Aortic smooth muscle cell (primary cell): ENCODE measurements around the gene CYP4F22. TPM values are rescaled to one million over a fixed set of nuclear protein-coding genes. Genes with fewer than 3 reads are reported as not detected.

ENCODE experiments used
- total RNA-seq: library from RNA; depleted of rRNA; stranded (reverse); fragments of >200 nt; gene quantifications from 2 replicates; pipeline ENCODE4 v1.2.3, GENCODE V29; 2014

CYP4F22 gene
- not detected in 2 replicates for total RNA-seq

GRCh38 chr19:15508035-15508710 is at the start of gene CYP4F22:
Gene CYP4F22, plus strand, starts transcription at chr19:15508525. Its CDS starts 16,812 bp downstream, at chr19:15525337.

GRCh38 chr19:15464394-15465385 is 43.6 kb upstream of the CYP4F22 start, which contains the start of gene RASAL3:
Gene RASAL3, minus strand, starts transcription at chr19:15464544. Its CDS starts 186 bp downstream, at chr19:15464358.

GRCh38 chr19:15479391-15480345 is 28.7 kb upstream of the CYP4F22 start, which contains the start of gene PGLYRP2:
Gene PGLYRP2, minus strand, starts transcription at chr19:15479501. Its CDS starts 130 bp downstream, at chr19:15479371.

Other genes with a start within 250 kb of the CYP4F22 start
- 10.7 and 15.9 TPM in 2 replicates for gene BRD4, start 176.0 kb upstream of the CYP4F22 start, total RNA-seq
- 13.6 and 17.8 TPM in 2 replicates for gene AKAP8, start 128.7 kb upstream of the CYP4F22 start, total RNA-seq
- gene AKAP8L, start 89.5 kb upstream of the CYP4F22 start, total RNA-seq: 62.9 and 74.2 TPM in 2 replicates
- 5.8 and 8.0 TPM in 2 replicates for gene WIZ, start 58.6 kb upstream of the CYP4F22 start, total RNA-seq
- gene RASAL3, start 44.0 kb upstream of the CYP4F22 start, total RNA-seq: 0.06 and 0.13 TPM in 2 replicates
- not detected in 2 replicates for gene PGLYRP2, start 29.0 kb upstream of the CYP4F22 start, total RNA-seq
- not detected in 2 replicates for gene CYP4F8, start 106.7 kb downstream of the CYP4F22 start, total RNA-seq
- not detected in 2 replicates for gene CYP4F3, start 132.4 kb downstream of the CYP4F22 start, total RNA-seq
- not detected in 2 replicates for gene CYP4F12, start 164.6 kb downstream of the CYP4F22 start, total RNA-seq
- gene OR10H2, start 219.5 kb downstream of the CYP4F22 start, total RNA-seq: not detected in 2 replicates
- not detected in 2 replicates for gene OR10H3, start 229.5 kb downstream of the CYP4F22 start, total RNA-seq